PC-3 (cell line): ENCODE measurements around the gene PLK1. TPM values are rescaled to one million over a fixed set of nuclear protein-coding genes. Genes with fewer than 3 reads are reported as not detected.

Experiments
- ATAC-seq: fragments of 200-7000 bp; cut with Tn5 transposase; 2 replicates; pipeline ENCODE4 v1.9.1; 2020; ENCODE audit warnings: mild to moderate bottlenecking, moderate library complexity
- BruUV-seq: library from RNA; stranded (reverse); fragments of 400-500 nt; replicated peaks from 2 replicates; lab custom pipeline; 2021; lab: Mats Ljungman, UMichigan
- CTCF ChIA-PET: fragments of 300-600 bp; sonication (Branson Sonifier 250); formaldehyde crosslinking; loops from one replicate; lab custom pipeline; 2022; ENCODE audit warnings: antibody characterized with exemption; lab: Charles Lee
- POLR2A ChIA-PET: fragments of 300-600 bp; sonication (Branson Sonifier 250); formaldehyde crosslinking; loops from one replicate; lab custom pipeline; 2022; ENCODE audit warnings: antibody characterized with exemption; ENCODE audit not compliant: unreplicated experiment; lab: Charles Lee
- DNase-seq: peaks from one replicate; pipeline ENCODE4 v3.0.0-alpha.2; 2015
- H2AFZ ChIP-seq: fragments of 300-600 bp; sonication (generic); 2 replicates; pipeline ENCODE4 v1.6.0; 2016; ENCODE audit warnings: antibody characterized with exemption, low read length
- H3F3A ChIP-seq: fragments of 300-600 bp; sonication (generic); one replicate; pipeline ENCODE4 v1.6.0; 2017; ENCODE audit warnings: antibody characterized with exemption, low read length, control low read depth, mild to moderate bottlenecking; ENCODE audit not compliant: unreplicated experiment
- H3K27ac ChIP-seq: fragments of 300-600 bp; sonication (generic); 2 replicates; pipeline ENCODE4 v1.5.1; 2016; ENCODE audit warnings: mild to moderate bottlenecking, low read length
- H3K27me3 ChIP-seq: fragments of 300-600 bp; sonication (generic); 2 replicates; pipeline ENCODE4 v1.6.1; 2016; ENCODE audit warnings: low read length, mixed read lengths
- H3K36me3 ChIP-seq: fragments of 300-600 bp; sonication (generic); 2 replicates; pipeline ENCODE4 v1.6.1; 2016; ENCODE audit warnings: low read depth, mixed run types, low read length, mixed read lengths
- H3K4me1 ChIP-seq: fragments of 300-600 bp; sonication (generic); 2 replicates; pipeline ENCODE4 v1.5.1; 2016; ENCODE audit warnings: low read length; ENCODE audit not compliant: insufficient read depth
- H3K4me2 ChIP-seq: fragments of 300-600 bp; sonication (generic); 2 replicates; pipeline ENCODE4 v1.6.0; 2016; ENCODE audit warnings: low read length
- H3K4me3 ChIP-seq: fragments of 300-600 bp; sonication (generic); 2 replicates; pipeline ENCODE4 v1.5.1; 2016; ENCODE audit warnings: mild to moderate bottlenecking, low read length, mixed read lengths
- H3K79me2 ChIP-seq: fragments of 300-600 bp; sonication (generic); 2 replicates; pipeline ENCODE4 v1.6.1; 2017; ENCODE audit warnings: low read length, mixed read lengths
- H3K9ac ChIP-seq: fragments of 300-600 bp; sonication (generic); 2 replicates; pipeline ENCODE4 v1.6.0; 2016; ENCODE audit warnings: mild to moderate bottlenecking, low read length
- H3K9me2 ChIP-seq: fragments of 300-600 bp; sonication (generic); replicated peaks from 2 replicates; pipeline ENCODE4 v1.6.1; 2016; ENCODE audit warnings: mixed run types, low read length, mixed read lengths
- H3K9me3 ChIP-seq: fragments of 300-600 bp; sonication (generic); 2 replicates; pipeline ENCODE4 v1.6.1; 2016; ENCODE audit warnings: low read length, mixed read lengths
- H4K20me1 ChIP-seq: fragments of 300-600 bp; sonication (generic); 2 replicates; pipeline ENCODE4 v1.6.1; 2016; ENCODE audit warnings: low read length, mixed read lengths
- CTCF ChIP-seq: fragments of 300-600 bp; sonication (generic); conservative IDR thresholded peaks from 2 replicates; pipeline ENCODE4 v1.5.1; 2017; ENCODE audit warnings: antibody characterized with exemption, low read depth, mild to moderate bottlenecking, low read length
- EZH2 ChIP-seq: fragments of 300-600 bp; sonication (generic); IDR thresholded peaks from one replicate; pipeline ENCODE4 v1.6.1; 2017; ENCODE audit warnings: antibody characterized with exemption, mild to moderate bottlenecking, low read length; ENCODE audit not compliant: unreplicated experiment
- EZH2phosphoT487 ChIP-seq: fragments of 300-600 bp; sonication (generic); IDR thresholded peaks from 2 replicates; pipeline ENCODE4 v1.6.1; 2018; ENCODE audit warnings: mild to moderate bottlenecking, antibody characterized with exemption, low read length, borderline replicate concordance
- intact Hi-C: fragments of 100-400 bp; cut with micrococcal nuclease; formaldehyde crosslinking; loops from 2 replicates; pipeline ENCODE4 v1.9.0; 2023
- total RNA-seq: library from RNA; depleted of rRNA; stranded (reverse); fragments of >200 nt; gene quantifications from 2 replicates; pipeline ENCODE4 v1.2.3, GENCODE V29; 2014

The PLK1 gene
- total RNA-seq, 1 experiment from 2014 or later = 58.6 TPM

- ATAC-seq (no peak), DNase-seq (no peak)
- intact Hi-C loops = no loop called here
- Histone ChIP-seq H3K36me3 (peaks cover 38% of the 10 kb centered on the region), H3K4me3 (no peak overlapping the region), H3K9me3 (no peaks in the 10 kb centered on the region), H2AFZ (no peak overlapping the region), H3K4me1 (peaks cover 24% of the 10 kb centered on the region), H3F3A (peaks cover 7% of the 10 kb centered on the region), H3K9me2 (no peaks in the 10 kb centered on the region), H3K27me3 (no peaks in the 10 kb centered on the region), H3K79me2 (peaks cover 4% of the 10 kb centered on the region; the same call in 1 of the 2 replicates), H3K9ac (no peak overlapping the region), H3K27ac (peak overlapping the region; percentile 86; the same call in 1 of the 2 replicates), H4K20me1 (no peaks in the 10 kb centered on the region), H3K4me2 (no peak overlapping the region)
- ChIA-PET POLR2A (no interaction called here), CTCF (no interaction called here)
- no peak for TF ChIP-seq EZH2phosphoT487
- no peak for TF ChIP-seq EZH2
- TF ChIP-seq CTCF = no peak
- no TSS peak for BruUV-seq
Observed at GRCh38 chr16:23668873-23669272, 9.8 kb upstream of the PLK1 start.

GRCh38 chr16:23670137-23670776 lies 8.4 kb upstream of the PLK1 start:
- peak overlapping the region; percentile 70 for H3K4me2 ChIP-seq
- DNase-seq = peak; percentile 85
- H2AFZ ChIP-seq = no peak overlapping the region
- POLR2A ChIA-PET = no interaction called here
- H3F3A ChIP-seq = peaks cover 7% of the 10 kb centered on the region
- peaks cover 25% of the 10 kb centered on the region for H3K36me3 ChIP-seq
- H3K79me2 ChIP-seq = peaks cover 4% of the 10 kb centered on the region; the same call in 1 of the 2 replicates
- intact Hi-C loops = loop anchor here (1.0 to 5.0 kb wide), 2 partner anchors 8 to 57 kb away; partner anchors contain the start of gene PLK1
- ATAC-seq = peak; percentile 96
- H4K20me1 ChIP-seq = no peaks in the 10 kb centered on the region
- no peaks in the 10 kb centered on the region for H3K9me2 ChIP-seq
- no peaks in the 10 kb centered on the region for H3K27me3 ChIP-seq
- CTCF ChIA-PET = interaction anchor here (0.6 kb wide), 1 partner anchor 8 kb away, joined by 3 read pairs; the partner anchor contains the start of gene PLK1
- H3K4me3 ChIP-seq = no peak overlapping the region
- H3K4me1 ChIP-seq = peaks cover 24% of the 10 kb centered on the region
- no TSS peak for BruUV-seq
- H3K9ac ChIP-seq = peak overlapping the region; percentile 21; the same call in 1 of the 2 replicates
- TF ChIP-seq EZH2 (no peak), EZH2phosphoT487 (no peak), CTCF (no peak)
- H3K9me3 ChIP-seq = no peaks in the 10 kb centered on the region
- H3K27ac ChIP-seq = peak overlapping the region; percentile 86
